Astrocyte of the spinal cord (primary cell): ENCODE results near the gene UGT3A2.

ENCODE experiments used
- DNase-seq: peaks from one replicate; pipeline ENCODE4 v3.0.0; 2011; ENCODE audit warnings: low read depth, low spot score
- H3K4me3 ChIP-seq: 2 replicates; pipeline ENCODE4 v1.5.1; 2011; ENCODE audit warnings: low read depth, mild to moderate bottlenecking, low read length, moderate library complexity
- in situ Hi-C: cut with HindIII; loops from 2 replicates; pipeline ENCODE4 v1.10.0; 2017; ENCODE audit warnings: low sequenced_read_pairs
- TF ChIP-seq, protein P1 (sequence below): IDR thresholded peaks from 2 replicates; pipeline ENCODE4 v1.5.1; 2012; ENCODE audit warnings: low read depth, mild to moderate bottlenecking, low read length, inconsistent platforms

UGT3A2 gene

DNA sequence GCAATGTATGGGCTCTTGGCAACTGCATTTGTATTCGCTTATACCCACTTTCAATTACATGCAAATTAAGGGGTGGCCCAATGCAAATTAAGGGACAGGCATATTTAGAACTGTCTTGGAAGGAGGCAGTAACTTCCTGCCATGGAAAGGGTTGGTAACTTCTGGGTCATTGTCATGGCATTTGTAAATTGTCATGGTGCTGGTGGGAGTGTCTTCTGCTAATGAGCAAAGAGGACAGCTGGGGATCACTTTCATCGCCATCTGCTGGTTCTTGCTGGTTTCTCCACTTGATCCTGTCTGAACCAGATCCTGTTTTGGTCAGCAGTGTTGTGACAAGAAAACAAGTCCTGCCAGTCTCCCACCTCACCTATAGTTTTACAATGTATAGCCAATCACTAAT, 23.3 kb upstream of the UGT3A2 start:
- TF ChIP-seq, protein P1, sequence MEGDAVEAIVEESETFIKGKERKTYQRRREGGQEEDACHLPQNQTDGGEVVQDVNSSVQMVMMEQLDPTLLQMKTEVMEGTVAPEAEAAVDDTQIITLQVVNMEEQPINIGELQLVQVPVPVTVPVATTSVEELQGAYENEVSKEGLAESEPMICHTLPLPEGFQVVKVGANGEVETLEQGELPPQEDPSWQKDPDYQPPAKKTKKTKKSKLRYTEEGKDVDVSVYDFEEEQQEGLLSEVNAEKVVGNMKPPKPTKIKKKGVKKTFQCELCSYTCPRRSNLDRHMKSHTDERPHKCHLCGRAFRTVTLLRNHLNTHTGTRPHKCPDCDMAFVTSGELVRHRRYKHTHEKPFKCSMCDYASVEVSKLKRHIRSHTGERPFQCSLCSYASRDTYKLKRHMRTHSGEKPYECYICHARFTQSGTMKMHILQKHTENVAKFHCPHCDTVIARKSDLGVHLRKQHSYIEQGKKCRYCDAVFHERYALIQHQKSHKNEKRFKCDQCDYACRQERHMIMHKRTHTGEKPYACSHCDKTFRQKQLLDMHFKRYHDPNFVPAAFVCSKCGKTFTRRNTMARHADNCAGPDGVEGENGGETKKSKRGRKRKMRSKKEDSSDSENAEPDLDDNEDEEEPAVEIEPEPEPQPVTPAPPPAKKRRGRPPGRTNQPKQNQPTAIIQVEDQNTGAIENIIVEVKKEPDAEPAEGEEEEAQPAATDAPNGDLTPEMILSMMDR, result peak; percentile 58
- no peak overlapping the region for H3K4me3 ChIP-seq
- in situ Hi-C loops, result no loop called here
- peak; percentile 5 for DNase-seq

DNA sequence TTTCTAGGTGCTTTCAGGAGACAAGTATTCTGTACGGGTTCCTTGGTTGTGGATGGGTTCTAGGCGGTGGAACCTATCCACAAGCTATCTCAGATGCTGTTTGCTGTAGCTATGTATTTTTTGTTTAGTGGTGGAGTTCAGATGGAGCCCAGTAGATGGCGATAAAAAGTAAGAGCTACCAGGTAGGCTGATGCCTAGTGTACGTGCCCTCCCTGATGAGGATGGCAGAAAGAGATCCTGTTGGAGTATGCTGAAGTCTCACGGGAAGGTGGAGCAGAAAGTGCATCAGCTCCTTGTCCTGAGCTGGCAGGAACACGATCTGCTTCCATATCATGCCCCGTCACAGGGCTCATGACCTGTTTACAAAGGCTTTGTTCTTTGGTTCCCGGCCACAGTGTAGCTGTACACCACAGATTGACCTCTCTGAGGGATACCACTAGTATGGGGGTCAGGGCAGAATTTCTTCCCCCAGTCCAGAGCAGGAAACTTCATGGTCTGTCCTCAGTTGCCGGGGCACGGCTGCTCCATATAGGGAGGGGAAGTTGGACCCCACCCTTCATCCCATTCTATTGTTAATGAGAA, 12.6 kb upstream of the UGT3A2 start:
- DNase-seq, result peak; percentile 37
- in situ Hi-C loops, result no loop called here
- no peak overlapping the region for H3K4me3 ChIP-seq
- TF ChIP-seq, protein P1, result peak; percentile 70

DNA sequence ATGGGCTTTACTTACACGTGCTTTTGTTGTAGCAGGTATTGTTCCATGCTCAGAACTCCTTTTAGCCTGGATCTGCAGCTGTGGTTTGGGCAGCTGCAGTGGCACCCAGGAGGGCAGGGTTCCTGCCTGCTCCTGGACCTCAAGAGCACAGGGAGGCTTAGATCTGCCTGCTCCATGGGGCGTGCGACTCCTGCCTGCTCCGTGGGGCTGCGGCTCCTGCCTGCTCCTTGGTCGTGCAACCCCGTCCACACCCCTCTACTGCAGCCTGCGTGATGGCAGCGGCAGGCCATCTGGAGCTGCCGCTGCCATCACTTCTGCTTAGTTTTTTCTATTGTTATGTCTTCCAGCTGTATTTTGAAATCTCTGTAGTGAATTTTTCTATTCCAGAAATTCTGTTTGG, 11.7 kb upstream of the UGT3A2 start:
- TF ChIP-seq, protein P1, result no peak
- H3K4me3 ChIP-seq, result no peak overlapping the region
- DNase-seq, result no peak
- in situ Hi-C loops, result no loop called here

DNA sequence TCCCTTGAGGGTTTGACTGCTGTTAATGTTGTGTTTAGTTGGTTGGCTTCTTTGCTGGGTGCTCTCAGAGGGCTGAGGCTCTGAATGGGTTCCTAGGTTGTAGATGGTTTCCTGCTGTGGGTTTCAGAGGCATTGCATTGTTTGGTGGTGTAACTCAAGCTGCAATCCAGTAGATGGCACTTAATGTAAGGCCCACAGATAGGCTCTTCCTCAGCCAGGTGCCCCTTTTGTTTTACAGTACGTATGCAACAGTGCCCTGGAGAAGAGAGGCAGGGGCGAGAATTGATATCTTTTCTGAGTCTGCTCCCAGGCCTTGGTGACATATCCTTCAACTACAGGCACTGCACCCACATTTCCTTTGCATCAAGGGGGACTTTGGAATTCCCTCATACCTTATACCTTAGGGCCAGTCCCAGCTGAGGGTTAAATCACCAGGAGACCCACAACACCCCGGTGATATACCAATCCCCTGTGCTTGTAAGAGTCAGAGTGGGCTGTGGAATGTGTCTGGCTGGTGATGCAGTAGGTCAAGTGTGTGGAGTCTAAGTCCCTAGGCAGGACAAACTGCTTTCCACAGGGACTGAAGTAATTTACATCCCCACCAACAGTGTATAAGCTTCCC, 7.0 kb upstream of the UGT3A2 start:
- TF ChIP-seq, protein P1, result peak; percentile 14

DNA sequence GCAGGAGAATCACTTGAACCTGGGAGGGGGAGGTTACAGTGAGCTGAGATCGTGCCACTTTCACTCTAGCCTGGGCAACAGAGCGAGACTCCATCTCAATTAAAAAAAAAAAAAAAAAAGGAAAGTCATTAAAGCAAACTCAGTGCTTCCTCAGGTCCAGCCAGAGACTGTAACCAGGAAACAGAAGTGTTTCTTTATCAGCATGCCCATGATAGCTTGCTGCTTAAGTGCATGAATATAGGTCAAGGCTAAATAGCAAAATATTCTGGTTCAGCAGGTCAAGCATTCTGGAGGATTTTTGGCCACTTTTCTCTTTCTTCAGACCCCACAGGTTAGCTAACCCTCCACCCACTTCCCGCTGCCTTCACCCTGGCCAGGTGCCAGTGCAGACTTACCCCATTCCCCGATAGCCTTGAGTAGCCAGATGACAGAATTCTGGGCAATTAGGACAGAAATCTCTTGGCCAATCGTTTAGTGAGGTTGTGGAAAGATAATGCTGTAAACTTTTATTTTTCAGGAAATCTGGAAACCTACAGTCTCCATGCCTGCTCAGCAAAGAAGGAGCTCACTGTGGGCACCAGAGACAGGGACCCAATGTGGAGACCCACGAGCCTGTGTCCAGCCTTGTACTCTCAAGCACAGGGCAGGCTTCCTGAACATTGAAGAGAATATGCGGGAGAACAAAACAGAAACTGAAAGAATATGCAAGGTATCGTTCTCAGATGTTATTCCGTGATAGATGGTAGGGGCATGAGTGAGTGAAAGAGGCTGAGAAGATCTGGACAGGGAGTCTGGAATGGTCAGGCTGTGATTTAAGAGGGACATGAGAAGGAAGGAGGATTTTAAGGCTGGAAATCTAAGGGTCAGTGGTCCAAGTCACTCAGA, 4.2 kb upstream of the UGT3A2 start:
- DNase-seq, result no peak
- in situ Hi-C loops, result no loop called here
- no peak overlapping the region for H3K4me3 ChIP-seq
- TF ChIP-seq, protein P1, result no peak

More for the DNA sequence above, 7.0 kb upstream of the UGT3A2 start:
- in situ Hi-C loops, result no loop called here
- no peak overlapping the region for H3K4me3 ChIP-seq
- no peak for DNase-seq

DNA sequence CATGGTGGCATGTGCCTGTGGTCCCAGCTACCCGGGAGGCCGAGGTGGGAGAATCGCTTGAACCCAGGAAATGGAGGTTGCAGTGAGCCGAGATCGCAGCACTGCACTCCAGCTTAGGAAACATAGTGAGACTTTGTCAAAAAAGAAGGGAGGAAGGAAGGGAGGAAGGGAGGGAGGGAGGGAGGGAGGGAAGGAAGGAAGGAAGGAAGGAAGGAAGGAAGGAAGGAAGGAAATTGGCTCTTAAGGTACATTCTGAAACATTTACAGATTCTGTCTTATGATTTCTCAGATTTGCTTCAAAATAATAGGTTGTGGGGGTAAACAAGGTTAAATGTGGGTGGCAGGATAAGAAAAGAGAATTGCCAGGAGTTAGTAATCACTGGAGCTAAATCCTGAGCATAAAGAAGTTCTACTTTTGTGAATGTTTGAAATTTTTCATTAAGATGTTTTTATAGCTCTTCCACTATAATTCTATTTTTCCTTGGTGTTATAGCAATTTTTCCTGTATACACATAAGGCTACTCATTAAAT, 2.1 kb upstream of the UGT3A2 start:
- H3K4me3 ChIP-seq, result no peak overlapping the region
- in situ Hi-C loops, result no loop called here
- TF ChIP-seq, protein P1, result no peak
- no peak for DNase-seq
